ENCODE measurements around the gene POU6F2. TPM values are rescaled to one million over a fixed set of nuclear protein-coding genes. Genes with fewer than 3 reads are reported as not detected.

POU6F2 gene
- total and polyA plus RNA-seq, 2 donors (not counting 1 experiment from before 2014, with no cell fraction given) = 0.47 TPM; not detected in 1

- intact Hi-C loops (cut with micrococcal nuclease) = no loop called here
- TF ChIP-seq EZH2 (IDR thresholded peaks at IDR 0.05; ENCODE audit: borderline replicate concordance, insufficient read depth, low read depth, low read length, poor library complexity, severe bottlenecking) (no peak), CTCF (IDR thresholded peaks at IDR 0.05) (no peak)
- H3K79me2 ChIP-seq (ENCODE audit: control insufficient read depth, insufficient read depth, low read length) = no peaks in the 10 kb centered on the region
- H3K27me3 ChIP-seq (replicated peaks in 1 of 4; ENCODE audit: control extremely low read depth in 1 of 4, control insufficient read depth in 3 of 4, insufficient read depth in 4 of 4, low read length in 3 of 4) = peaks cover 0 to 2% (median 0%) of the 10 kb centered on the region in 4 experiments
- H3K9me3 ChIP-seq (ENCODE audit: control extremely low read depth in 1 of 3, control insufficient read depth in 2 of 3, insufficient read depth in 1 of 3, low read length in 2 of 3) = no peaks in the 10 kb centered on the region
- H3K4me3 Mint-ChIP-seq = no peak overlapping the region
- 40% methylated on average over 1 of the region's 3 CpGs for WGBS (ENCODE audit: insufficient coverage)
- no peaks in the 10 kb centered on the region for H3K4me1 Mint-ChIP-seq
- H3K4me3 ChIP-seq (ENCODE audit: control extremely low read depth in 1 of 5, extremely low read depth in 1 of 5, insufficient read depth in 1 of 5, low read depth in 2 of 5, low read length in 4 of 5) = no peak overlapping the region
- POLR2A ChIA-PET = no interaction called here
- no peak overlapping the region for H2AFZ ChIP-seq (ENCODE audit: insufficient read depth, low read depth, low read length, poor library complexity, severe bottlenecking)
- no peaks in the 10 kb centered on the region for H3K9me3 Mint-ChIP-seq (ENCODE audit: insufficient read depth)
- no peak overlapping the region for H3K4me2 ChIP-seq (replicated peaks; ENCODE audit: low read depth, low read length, poor library complexity, severe bottlenecking)
- DNase-seq (no peak), ATAC-seq (ENCODE audit: low read depth) (no peak)
- peaks cover 22% of the 10 kb centered on the region for H3K27me3 Mint-ChIP-seq
- H3K27ac ChIP-seq (ENCODE audit: low read length in 2 of 2) = no peak overlapping the region
- no peaks in the 10 kb centered on the region for H3K36me3 ChIP-seq (replicated peaks in 1 of 2; ENCODE audit: control extremely low read depth in 1 of 2, control insufficient read depth in 1 of 2, extremely low read depth in 1 of 2, insufficient read depth in 2 of 2, low read length in 1 of 2)
- H3K27ac Mint-ChIP-seq = no peak overlapping the region
- CTCF ChIA-PET = no interaction called here
- H4K20me1 ChIP-seq (ENCODE audit: control insufficient read depth, insufficient read depth, low read length, poor library complexity, severe bottlenecking) = no peaks in the 10 kb centered on the region
- H3K4me1 ChIP-seq (ENCODE audit: control insufficient read depth in 2 of 2, insufficient read depth in 2 of 2, low read length in 2 of 2) = no peaks in the 10 kb centered on the region
- no peak overlapping the region for H3K9ac ChIP-seq (ENCODE audit: low read length)
These were observed 468.8 kb downstream of the POU6F2 start for GRCh38 chr7:39446546-39446945.

- Histone ChIP-seq H3K4me1 (ENCODE audit: control insufficient read depth in 2 of 2, insufficient read depth in 2 of 2, low read length in 2 of 2) (no peaks in the 10 kb centered on the region), H3K79me2 (ENCODE audit: control insufficient read depth, insufficient read depth, low read length) (no peaks in the 10 kb centered on the region), H3K4me2 (replicated peaks; ENCODE audit: low read depth, low read length, poor library complexity, severe bottlenecking) (no peak overlapping the region), H4K20me1 (ENCODE audit: control insufficient read depth, insufficient read depth, low read length, poor library complexity, severe bottlenecking) (no peaks in the 10 kb centered on the region), H3K27me3 (replicated peaks in 1 of 4; ENCODE audit: control extremely low read depth in 1 of 4, control insufficient read depth in 3 of 4, insufficient read depth in 4 of 4, low read length in 3 of 4) (no peaks in the 10 kb centered on the region), H3K9me3 (ENCODE audit: control extremely low read depth in 1 of 3, control insufficient read depth in 2 of 3, insufficient read depth in 1 of 3, low read length in 2 of 3) (no peaks in the 10 kb centered on the region), H3K4me3 (ENCODE audit: control extremely low read depth in 1 of 5, extremely low read depth in 1 of 5, insufficient read depth in 1 of 5, low read depth in 2 of 5, low read length in 4 of 5) (no peak overlapping the region), H2AFZ (ENCODE audit: insufficient read depth, low read depth, low read length, poor library complexity, severe bottlenecking) (no peak overlapping the region), H3K9ac (ENCODE audit: low read length) (no peak overlapping the region), H3K36me3 (replicated peaks in 1 of 2; ENCODE audit: control extremely low read depth in 1 of 2, control insufficient read depth in 1 of 2, extremely low read depth in 1 of 2, insufficient read depth in 2 of 2, low read length in 1 of 2) (no peaks in the 10 kb centered on the region), H3K27ac (ENCODE audit: low read length in 2 of 2) (no peak overlapping the region)
- no peak for ATAC-seq (ENCODE audit: low read depth)
- H3K4me3 Mint-ChIP-seq = no peak overlapping the region
- 80% methylated on average over 1 of the region's 3 CpGs for WGBS (ENCODE audit: insufficient coverage)
- DNase-seq = no peak
- no peak overlapping the region for H3K27ac Mint-ChIP-seq
- no peaks in the 10 kb centered on the region for H3K9me3 Mint-ChIP-seq (ENCODE audit: insufficient read depth)
- intact Hi-C loops (cut with micrococcal nuclease) = no loop called here
- H3K27me3 Mint-ChIP-seq = peaks cover 4% of the 10 kb centered on the region
- TF ChIP-seq EZH2 (IDR thresholded peaks at IDR 0.05; ENCODE audit: borderline replicate concordance, insufficient read depth, low read depth, low read length, poor library complexity, severe bottlenecking) (no peak), CTCF (IDR thresholded peaks at IDR 0.05) (no peak)
- H3K4me1 Mint-ChIP-seq = no peaks in the 10 kb centered on the region
- POLR2A ChIA-PET = no interaction called here
- CTCF ChIA-PET = interaction anchor here (1.9 to 3.4 kb wide), 2 partner anchors 7 to 9 kb away, joined by 10 to 18 read pairs; no protein-coding TSS in a partner anchor
These were observed 474.2 kb downstream of the POU6F2 start for GRCh38 chr7:39451901-39452300.
